Esophagus (tissue), 2 donors: Measurements from ENCODE around the gene ANKRD33B. TPM values are rescaled to one million over a fixed set of nuclear protein-coding genes. Genes with fewer than 3 reads are reported as not detected.

Experiments
- H3K27ac ChIP-seq, 2 donors: one replicate each; pipeline ENCODE4 v1.5.1; 2013; ENCODE audit warnings: low read depth in 2 of 2, mild to moderate bottlenecking in 2 of 2, inconsistent platforms in 1 of 2, low read length in 1 of 2, moderate library complexity in 1 of 2
- H3K27me3 ChIP-seq, 2 donors: one replicate each; pipeline ENCODE4 v1.6.1; 2013; ENCODE audit warnings: low read length in 2 of 2, control low read depth in 1 of 2, mild to moderate bottlenecking in 1 of 2; ENCODE audit not compliant: insufficient read depth in 2 of 2, control insufficient read depth in 1 of 2
- H3K36me3 ChIP-seq, 2 donors: one replicate each; pipeline ENCODE4 v1.6.1; 2013; ENCODE audit warnings: low read length in 1 of 2; ENCODE audit not compliant: control insufficient read depth in 2 of 2, insufficient read depth in 2 of 2
- H3K4me1 ChIP-seq, 2 donors: one replicate each; pipeline ENCODE4 v1.6.1; 2013; ENCODE audit warnings: low read length in 1 of 2; ENCODE audit not compliant: control insufficient read depth in 2 of 2, insufficient read depth in 2 of 2
- H3K4me3 ChIP-seq, 2 donors: one replicate each; pipeline ENCODE4 v1.5.1; 2013; ENCODE audit warnings: low read length in 2 of 2, mild to moderate bottlenecking in 2 of 2, low read depth in 1 of 2, moderate library complexity in 1 of 2
- H3K9me3 ChIP-seq, 2 donors: one replicate each; pipeline ENCODE4 v1.6.1; 2013; ENCODE audit warnings: mild to moderate bottlenecking in 2 of 2, low read depth in 1 of 2, low read length in 1 of 2, moderate library complexity in 1 of 2; ENCODE audit not compliant: control insufficient read depth in 2 of 2, insufficient read depth in 1 of 2
- WGBS, 2 donors: extraction: QIAGEN DNeasy Blood & Tissue Kit; methylation state at CpG; one replicate each; pipeline ENCODE4 v1.1.7; 2013; 5-methylcytosine and 5-hydroxymethylcytosine counted together
- polyA plus RNA-seq, 2 donors: library from polyadenylated mRNA; stranded (reverse); fragments of 200-250 nt; gene quantifications; one replicate each; pipeline ENCODE4 v1.2.3, GENCODE V29; 2013
- donor health status: healthy with polysubstance abuse.
- donor health status: Bipolar disorder and iron deficiency.

The ANKRD33B gene
- polyA plus RNA-seq, 2 donors: 0.55 to 1.3 TPM

- H3K4me3 ChIP-seq: no peak overlapping the region
- peaks cover 9 to 21% of the 10 kb centered on the region in 2 donors for H3K4me1 ChIP-seq
- no peaks in the 10 kb centered on the region for H3K27me3 ChIP-seq
- no peak overlapping the region for H3K27ac ChIP-seq
- WGBS, 2 donors: 25 to 35% methylated on average over 13 of the region's 13 CpGs
- H3K36me3 ChIP-seq: no peaks in the 10 kb centered on the region
- no peaks in the 10 kb centered on the region for H3K9me3 ChIP-seq
These were observed 26.8 kb upstream of the ANKRD33B start for GRCh38 chr5:10536931-10537579.

- Histone ChIP-seq H3K27ac (no peak overlapping the region), H3K4me1 (peaks cover 9 to 21% of the 10 kb centered on the region in 2 donors), H3K27me3 (no peaks in the 10 kb centered on the region), H3K4me3 (no peak overlapping the region), H3K36me3 (no peaks in the 10 kb centered on the region), H3K9me3 (no peaks in the 10 kb centered on the region)
- WGBS, 2 donors: 47 to 72% methylated on average over 4 of the region's 4 CpGs
These were observed 26.2 kb upstream of the ANKRD33B start for GRCh38 chr5:10537624-10538023.

GRCh38 chr5:10538103-10538788, 25.6 kb upstream of the ANKRD33B start:
- H3K4me3 ChIP-seq: no peak overlapping the region
- no peaks in the 10 kb centered on the region for H3K9me3 ChIP-seq
- peaks cover 7 to 21% of the 10 kb centered on the region in 2 donors for H3K4me1 ChIP-seq
- H3K36me3 ChIP-seq: no peaks in the 10 kb centered on the region
- no peaks in the 10 kb centered on the region for H3K27me3 ChIP-seq
- H3K27ac ChIP-seq: peak overlapping the region in 1 of 2 donors; percentile 44
- 55 to 66% methylated on average over 14 of the region's 14 CpGs for WGBS, 2 donors

- Histone ChIP-seq H3K9me3 (no peaks in the 10 kb centered on the region), H3K36me3 (no peaks in the 10 kb centered on the region), H3K27me3 (no peaks in the 10 kb centered on the region), H3K4me3 (no peak overlapping the region), H3K27ac (peak overlapping the region in 1 of 2 donors; percentile 15), H3K4me1 (peaks cover 4 to 17% of the 10 kb centered on the region in 2 donors)
- WGBS, 2 donors: 54 to 61% methylated on average over 19 of the region's 19 CpGs
These were observed 24.8 kb upstream of the ANKRD33B start for GRCh38 chr5:10538789-10539686.

GRCh38 chr5:10539687-10539998, 24.2 kb upstream of the ANKRD33B start:
- H3K36me3 ChIP-seq: no peaks in the 10 kb centered on the region
- WGBS, 2 donors: 78 to 83% methylated on average over 3 of the region's 3 CpGs
- no peak overlapping the region for H3K27ac ChIP-seq
- no peaks in the 10 kb centered on the region for H3K9me3 ChIP-seq
- H3K4me3 ChIP-seq: no peak overlapping the region
- no peaks in the 10 kb centered on the region for H3K27me3 ChIP-seq
- H3K4me1 ChIP-seq: peaks cover 4 to 17% of the 10 kb centered on the region in 2 donors

- Histone ChIP-seq H3K36me3 (no peaks in the 10 kb centered on the region), H3K27ac (no peak overlapping the region), H3K27me3 (no peaks in the 10 kb centered on the region), H3K9me3 (no peaks in the 10 kb centered on the region), H3K4me1 (peaks cover 4 to 17% of the 10 kb centered on the region in 2 donors), H3K4me3 (no peak overlapping the region)
- WGBS, 2 donors: 84 to 88% methylated on average over 11 of the region's 11 CpGs
These were observed 23.8 kb upstream of the ANKRD33B start for GRCh38 chr5:10540036-10540544.

- 85 to 87% methylated on average over 13 of the region's 13 CpGs for WGBS, 2 donors
- Histone ChIP-seq H3K4me1 (peaks cover 4 to 17% of the 10 kb centered on the region in 2 donors), H3K27me3 (no peaks in the 10 kb centered on the region), H3K36me3 (no peaks in the 10 kb centered on the region), H3K27ac (no peak overlapping the region), H3K4me3 (no peak overlapping the region), H3K9me3 (no peaks in the 10 kb centered on the region)
These were observed 22.8 kb upstream of the ANKRD33B start for GRCh38 chr5:10540951-10541646.

- H3K9me3 ChIP-seq: no peaks in the 10 kb centered on the region
- no peak overlapping the region for H3K27ac ChIP-seq
- 84 to 87% methylated on average over 2 of the region's 2 CpGs for WGBS, 2 donors
These were observed 21.8 kb upstream of the ANKRD33B start for GRCh38 chr5:10542055-10542550.

GRCh38 chr5:10543585-10544040, 20.3 kb upstream of the ANKRD33B start:
- no peak overlapping the region for H3K27ac ChIP-seq
- H3K36me3 ChIP-seq: no peaks in the 10 kb centered on the region
- no peak overlapping the region for H3K4me3 ChIP-seq
- peaks cover 2 to 14% of the 10 kb centered on the region in 2 donors for H3K4me1 ChIP-seq
- no peaks in the 10 kb centered on the region for H3K9me3 ChIP-seq
- no peaks in the 10 kb centered on the region for H3K27me3 ChIP-seq
- 66% methylated on average over 7 of the region's 7 CpGs for whole genome bisulfite sequencing, 2 donors

More at GRCh38 chr5:10542055-10542550, 21.8 kb upstream of the ANKRD33B start:
- Histone ChIP-seq H3K36me3 (no peaks in the 10 kb centered on the region), H3K27me3 (no peaks in the 10 kb centered on the region), H3K4me1 (peaks cover 4 to 18% of the 10 kb centered on the region in 2 donors), H3K4me3 (no peak overlapping the region)
